ENCODE data around the gene TP53INP2. TPM values are rescaled to one million over a fixed set of nuclear protein-coding genes. Genes with fewer than 3 reads are reported as not detected.

Gene TP53INP2
- total RNA-seq, 1 experiment from 2014 or later: 7.1 TPM

DNA sequence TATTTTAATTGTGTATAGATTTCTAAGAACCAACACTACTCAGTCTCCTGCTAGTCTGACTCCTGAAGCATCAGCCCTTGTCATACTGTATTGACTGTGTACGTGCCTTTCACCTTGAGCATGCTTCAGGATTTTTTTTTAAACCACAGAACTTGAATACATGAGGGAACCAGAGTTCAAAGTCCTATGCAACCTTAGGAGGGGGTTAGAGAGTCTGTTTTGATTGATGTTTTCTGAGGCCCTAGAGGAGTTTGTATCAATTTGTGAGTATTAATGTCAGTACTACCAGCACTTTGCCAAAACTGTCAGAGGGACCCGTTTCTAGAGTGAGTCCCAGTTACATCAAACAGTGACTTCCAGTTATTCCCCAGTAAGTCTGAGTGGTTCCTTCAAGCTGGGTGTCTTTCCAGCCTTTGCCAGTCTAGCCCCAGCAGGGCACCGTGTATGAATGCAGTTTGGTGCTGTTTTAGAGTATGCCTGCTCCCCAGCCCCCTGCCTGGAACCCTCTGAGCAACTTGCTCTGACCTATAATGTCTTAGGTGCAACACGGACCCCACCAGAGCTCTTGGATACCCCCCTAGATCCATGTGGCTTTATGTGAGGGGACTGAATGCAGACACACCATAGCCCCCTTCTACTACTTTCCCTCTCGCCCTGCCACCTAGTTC is 8.5 kb downstream of the TP53INP2 start:
- H3K79me2 ChIP-seq (ENCODE audit: insufficient read depth, low read length): no peaks in the 10 kb centered on the region
- H3K9me3 ChIP-seq (ENCODE audit: control insufficient read depth in 1 of 2, insufficient read depth in 1 of 2, low read depth in 1 of 2, low read length in 2 of 2): no peaks in the 10 kb centered on the region
- no peak overlapping the region for H3K9ac ChIP-seq (ENCODE audit: low read length)
- ChIA-PET RAD21 (ENCODE audit: low non-redundant PET in 1 of 2, low total read pairs in 2 of 2, uncharacterized antibody in 2 of 2, unreplicated experiment in 2 of 2) (no interaction called here), POLR2A (interaction anchor here (1.6 kb wide), 1 partner anchor 9 kb away, joined by 4 read pairs; the partner anchor contains the start of gene TP53INP2), CTCF (interaction anchor here (1.4 kb wide), 1 partner anchor 57 kb away, joined by 4 read pairs; no protein-coding TSS in a partner anchor)
- H3K9me2 ChIP-seq (ENCODE audit: insufficient read depth): no peaks in the 10 kb centered on the region
- intact Hi-C loops (cut with micrococcal nuclease): no loop called here
- TF ChIP-seq POLR2AphosphoS5 (IDR thresholded peaks at IDR 0.05; ENCODE audit: low read depth, low read length): no peak
- TF ChIP-seq, protein P1, sequence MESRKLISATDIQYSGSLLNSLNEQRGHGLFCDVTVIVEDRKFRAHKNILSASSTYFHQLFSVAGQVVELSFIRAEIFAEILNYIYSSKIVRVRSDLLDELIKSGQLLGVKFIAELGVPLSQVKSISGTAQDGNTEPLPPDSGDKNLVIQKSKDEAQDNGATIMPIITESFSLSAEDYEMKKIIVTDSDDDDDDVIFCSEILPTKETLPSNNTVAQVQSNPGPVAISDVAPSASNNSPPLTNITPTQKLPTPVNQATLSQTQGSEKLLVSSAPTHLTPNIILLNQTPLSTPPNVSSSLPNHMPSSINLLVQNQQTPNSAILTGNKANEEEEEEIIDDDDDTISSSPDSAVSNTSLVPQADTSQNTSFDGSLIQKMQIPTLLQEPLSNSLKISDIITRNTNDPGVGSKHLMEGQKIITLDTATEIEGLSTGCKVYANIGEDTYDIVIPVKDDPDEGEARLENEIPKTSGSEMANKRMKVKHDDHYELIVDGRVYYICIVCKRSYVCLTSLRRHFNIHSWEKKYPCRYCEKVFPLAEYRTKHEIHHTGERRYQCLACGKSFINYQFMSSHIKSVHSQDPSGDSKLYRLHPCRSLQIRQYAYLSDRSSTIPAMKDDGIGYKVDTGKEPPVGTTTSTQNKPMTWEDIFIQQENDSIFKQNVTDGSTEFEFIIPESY (IDR thresholded peaks at IDR 0.05; ENCODE audit: extremely low read depth, insufficient replicate concordance, low read length): no peak
- peaks cover 11 to 52% of the 10 kb centered on the region in 2 experiments for H3K4me1 ChIP-seq (ENCODE audit: control insufficient read depth in 1 of 2, insufficient read depth in 2 of 2, low read length in 2 of 2)
- no peak overlapping the region for H2AFZ ChIP-seq (ENCODE audit: low read depth, low read length, poor library complexity, severe bottlenecking)
- no peaks in the 10 kb centered on the region for H3K27me3 ChIP-seq (ENCODE audit: insufficient read depth, low read length)
- H3K27ac ChIP-seq (ENCODE audit: low read depth, low read length): no peak overlapping the region
- no TSS peak for BruUV-seq (replicated peaks)
- no peaks in the 10 kb centered on the region for H3K36me3 ChIP-seq (ENCODE audit: control insufficient read depth in 1 of 2, insufficient read depth in 2 of 2, low read length in 2 of 2)
- H3K4me2 ChIP-seq (ENCODE audit: low read length): no peak overlapping the region
- no peaks in the 10 kb centered on the region for H4K20me1 ChIP-seq (ENCODE audit: insufficient read depth)
- DNase-seq (ENCODE audit: low read depth, low spot score): no peak
- H3K4me3 ChIP-seq (replicated peaks in 1 of 2; ENCODE audit: low read depth in 1 of 2, low read length in 2 of 2): no peak overlapping the region
- ATAC-seq: no peak

DNA sequence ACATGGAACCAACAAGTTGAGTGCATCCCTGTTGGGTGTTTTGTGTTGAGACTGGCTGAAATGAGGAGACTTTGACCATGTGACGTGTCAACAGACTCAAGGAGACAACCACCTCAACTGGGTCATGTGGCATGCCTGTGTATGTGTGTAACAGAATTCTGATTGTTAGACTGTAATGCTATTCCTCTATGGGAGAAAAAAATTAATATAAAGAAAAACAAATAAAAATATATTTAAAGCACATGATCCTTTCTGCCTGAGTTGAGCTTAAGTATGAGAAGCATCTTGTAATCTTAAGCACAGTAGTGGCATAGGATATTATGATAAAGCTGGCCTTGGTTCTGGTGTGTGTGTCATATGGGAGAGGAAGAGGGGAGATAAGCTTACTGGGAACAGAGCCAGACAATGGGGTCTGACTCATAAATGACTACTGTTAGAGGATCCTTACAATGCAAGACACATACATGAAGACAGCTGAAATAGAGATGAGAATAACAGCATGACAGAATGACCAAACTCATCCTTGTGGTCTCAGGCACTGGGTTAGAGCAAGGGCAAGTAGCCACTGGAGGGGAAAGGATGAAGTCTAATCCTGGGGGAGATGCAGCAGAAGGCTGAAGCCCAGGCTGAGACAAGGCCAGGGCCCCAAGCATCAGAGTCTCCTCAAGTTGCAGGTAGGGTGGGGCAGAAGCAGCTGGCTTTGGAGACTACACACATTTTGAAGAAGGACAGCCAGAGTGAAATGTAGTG is 9.2 kb downstream of the TP53INP2 start:
- peak overlapping the region; percentile 12; the same call in 1 of the 2 replicates for H3K9ac ChIP-seq (ENCODE audit: low read length)
- ChIA-PET RAD21 (ENCODE audit: low non-redundant PET in 1 of 2, low total read pairs in 2 of 2, uncharacterized antibody in 2 of 2, unreplicated experiment in 2 of 2) (no interaction called here), CTCF (interaction anchor here (1.4 kb wide), 1 partner anchor 57 kb away, joined by 4 read pairs; no protein-coding TSS in a partner anchor), POLR2A (interaction anchor here (0.6 to 1.6 kb wide), 2 partner anchors 10 to 14 kb away, joined by 4 to 5 read pairs; partner anchors contain the start of gene TP53INP2)
- H3K9me3 ChIP-seq (ENCODE audit: control insufficient read depth in 1 of 2, insufficient read depth in 1 of 2, low read depth in 1 of 2, low read length in 2 of 2): no peaks in the 10 kb centered on the region
- DNase-seq (ENCODE audit: low read depth, low spot score) (peak; percentile 67), ATAC-seq (no peak)
- no peaks in the 10 kb centered on the region for H3K27me3 ChIP-seq (ENCODE audit: insufficient read depth, low read length)
- H2AFZ ChIP-seq (ENCODE audit: low read depth, low read length, poor library complexity, severe bottlenecking): no peak overlapping the region
- H4K20me1 ChIP-seq (ENCODE audit: insufficient read depth): no peaks in the 10 kb centered on the region
- no peaks in the 10 kb centered on the region for H3K36me3 ChIP-seq (ENCODE audit: control insufficient read depth in 1 of 2, insufficient read depth in 2 of 2, low read length in 2 of 2)
- H3K4me2 ChIP-seq (ENCODE audit: low read length): peak overlapping the region; percentile 37
- intact Hi-C loops (cut with micrococcal nuclease): no loop called here
- no peak overlapping the region for H3K4me3 ChIP-seq (replicated peaks in 1 of 2; ENCODE audit: low read depth in 1 of 2, low read length in 2 of 2)
- no peaks in the 10 kb centered on the region for H3K79me2 ChIP-seq (ENCODE audit: insufficient read depth, low read length)
- H3K4me1 ChIP-seq (ENCODE audit: control insufficient read depth in 1 of 2, insufficient read depth in 2 of 2, low read length in 2 of 2): peaks cover 11 to 50% of the 10 kb centered on the region in 2 experiments
- H3K27ac ChIP-seq (ENCODE audit: low read depth, low read length): peak overlapping the region; percentile 24; the same call in 1 of the 2 replicates
- BruUV-seq (replicated peaks): no TSS peak
- H3K9me2 ChIP-seq (ENCODE audit: insufficient read depth): no peaks in the 10 kb centered on the region
- TF ChIP-seq ZNF274 (IDR thresholded peaks at IDR 0.05; ENCODE audit: low read depth, low read length): no peak
- TF ChIP-seq, protein P2, sequence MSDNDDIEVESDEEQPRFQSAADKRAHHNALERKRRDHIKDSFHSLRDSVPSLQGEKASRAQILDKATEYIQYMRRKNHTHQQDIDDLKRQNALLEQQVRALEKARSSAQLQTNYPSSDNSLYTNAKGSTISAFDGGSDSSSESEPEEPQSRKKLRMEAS (IDR thresholded peaks at IDR 0.05): no peak
- TF ChIP-seq, protein P3, sequence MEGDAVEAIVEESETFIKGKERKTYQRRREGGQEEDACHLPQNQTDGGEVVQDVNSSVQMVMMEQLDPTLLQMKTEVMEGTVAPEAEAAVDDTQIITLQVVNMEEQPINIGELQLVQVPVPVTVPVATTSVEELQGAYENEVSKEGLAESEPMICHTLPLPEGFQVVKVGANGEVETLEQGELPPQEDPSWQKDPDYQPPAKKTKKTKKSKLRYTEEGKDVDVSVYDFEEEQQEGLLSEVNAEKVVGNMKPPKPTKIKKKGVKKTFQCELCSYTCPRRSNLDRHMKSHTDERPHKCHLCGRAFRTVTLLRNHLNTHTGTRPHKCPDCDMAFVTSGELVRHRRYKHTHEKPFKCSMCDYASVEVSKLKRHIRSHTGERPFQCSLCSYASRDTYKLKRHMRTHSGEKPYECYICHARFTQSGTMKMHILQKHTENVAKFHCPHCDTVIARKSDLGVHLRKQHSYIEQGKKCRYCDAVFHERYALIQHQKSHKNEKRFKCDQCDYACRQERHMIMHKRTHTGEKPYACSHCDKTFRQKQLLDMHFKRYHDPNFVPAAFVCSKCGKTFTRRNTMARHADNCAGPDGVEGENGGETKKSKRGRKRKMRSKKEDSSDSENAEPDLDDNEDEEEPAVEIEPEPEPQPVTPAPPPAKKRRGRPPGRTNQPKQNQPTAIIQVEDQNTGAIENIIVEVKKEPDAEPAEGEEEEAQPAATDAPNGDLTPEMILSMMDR (IDR thresholded peaks at IDR 0.05 in 2 of 3, conservative IDR thresholded peaks at IDR 0.05 in 1 of 3; ENCODE audit: borderline replicate concordance in 1 of 3, insufficient read depth in 1 of 3, low read depth in 2 of 3, low read length in 2 of 3): no peak
- no peak for TF ChIP-seq SP1 (IDR thresholded peaks at IDR 0.05; ENCODE audit: low read depth)
- TF ChIP-seq POLR2A (IDR thresholded peaks at IDR 0.05; ENCODE audit: borderline replicate concordance, extremely low read depth, insufficient read depth, insufficient read length): no peak
- TF ChIP-seq JUND (IDR thresholded peaks at IDR 0.05): peak; percentile 61; the same call in 1 of the 2 replicates
- no peak for TF ChIP-seq SRF (IDR thresholded peaks at IDR 0.05; ENCODE audit: low read depth)
- TF ChIP-seq, protein P1 (IDR thresholded peaks at IDR 0.05; ENCODE audit: extremely low read depth, insufficient replicate concordance, low read length): no peak

Data from HCT116 (cell line).